NCI-H2081 treated with DMSO at 0.1 percent for 48 hours (cell line): ENCODE data around the gene MYEOV.

Source experiments
- DNase-seq: peaks from one replicate; lab custom pipeline; 2025; lab: John Stamatoyannopoulos, UW

Gene MYEOV

GRCh38 chr11:69317401-69318092 lies 23.6 kb downstream of the MYEOV start:
- DNase-seq, result no peak

- DNase-seq, result no peak
Measured at GRCh38 chr11:69318093-69318420, 24.1 kb downstream of the MYEOV start.

- no peak for DNase-seq
Measured at GRCh38 chr11:69319255-69320106, 25.5 kb downstream of the MYEOV start.

- DNase-seq, result no peak
Measured at GRCh38 chr11:69320326-69320725, 26.4 kb downstream of the MYEOV start.

- no peak for DNase-seq
Measured at GRCh38 chr11:69320756-69321741, 27.1 kb downstream of the MYEOV start.

GRCh38 chr11:69321877-69322361 lies 28.0 kb downstream of the MYEOV start:
- DNase-seq, result no peak

GRCh38 chr11:69325446-69325845 lies 31.5 kb downstream of the MYEOV start:
- DNase-seq, result no peak

- no peak for DNase-seq
Measured at GRCh38 chr11:69326622-69327219, 32.8 kb downstream of the MYEOV start.

GRCh38 chr11:69327741-69328191 lies 33.8 kb downstream of the MYEOV start:
- no peak for DNase-seq

- DNase-seq, result no peak
Measured at GRCh38 chr11:69328231-69328630, 34.3 kb downstream of the MYEOV start.

GRCh38 chr11:69329581-69329980 lies 35.6 kb downstream of the MYEOV start:
- DNase-seq, result no peak

GRCh38 chr11:69330330-69330729 lies 36.4 kb downstream of the MYEOV start:
- no peak for DNase-seq

GRCh38 chr11:69333149-69333710 lies 39.3 kb downstream of the MYEOV start:
- no peak for DNase-seq

GRCh38 chr11:69333879-69334278 lies 39.9 kb downstream of the MYEOV start:
- DNase-seq, result no peak

- no peak for DNase-seq
Measured at GRCh38 chr11:69335007-69335780, 41.2 kb downstream of the MYEOV start.

- DNase-seq, result no peak
Measured at GRCh38 chr11:69335781-69336405, 41.9 kb downstream of the MYEOV start.

GRCh38 chr11:69337211-69337721 lies 43.3 kb downstream of the MYEOV start:
- no peak for DNase-seq

GRCh38 chr11:69339041-69339733 lies 45.2 kb downstream of the MYEOV start:
- no peak for DNase-seq

GRCh38 chr11:69339983-69340565 lies 46.1 kb downstream of the MYEOV start:
- DNase-seq, result no peak
